ENCODE measurements around the gene UNK.
"Not testable (repeated sequence)": the region's sequence is repeated elsewhere in the genome, so short reads cannot be mapped to it uniquely, and the experiment has no call there.

Gene UNK

DNA sequence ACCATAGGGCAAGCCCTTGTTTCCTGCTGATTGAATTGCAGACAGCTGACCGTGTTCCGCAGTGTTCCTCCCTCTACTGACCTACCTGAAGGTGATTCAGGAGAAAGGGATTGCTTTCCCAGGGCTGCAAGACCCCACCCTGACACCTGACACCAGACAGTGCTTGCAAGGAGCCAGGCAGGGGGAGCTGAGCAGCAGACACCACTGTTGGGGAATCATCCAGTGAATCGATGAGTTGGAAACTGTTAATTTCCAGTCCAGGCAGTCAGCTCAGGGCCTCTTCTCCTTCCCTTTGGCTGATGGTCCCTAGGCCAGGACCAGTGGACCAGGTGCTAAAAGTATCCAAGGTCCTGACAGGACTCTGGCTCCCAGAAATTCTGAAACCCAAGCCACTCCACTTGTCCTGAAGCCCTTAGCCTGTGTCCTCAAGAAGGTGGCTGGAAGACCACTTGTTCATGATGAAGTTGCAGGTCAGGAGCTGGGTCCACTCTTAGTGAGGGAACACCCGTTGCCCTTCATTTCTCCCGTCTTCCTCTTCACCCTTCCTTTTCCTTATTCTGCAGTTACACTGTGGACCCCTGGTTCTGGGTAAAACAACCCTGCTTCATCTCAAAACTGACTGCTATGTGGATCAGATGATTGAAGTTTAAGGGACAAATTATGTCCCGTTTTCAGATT is 9.5 kb upstream of the UNK start:
- no peak for DNase-seq

DNA sequence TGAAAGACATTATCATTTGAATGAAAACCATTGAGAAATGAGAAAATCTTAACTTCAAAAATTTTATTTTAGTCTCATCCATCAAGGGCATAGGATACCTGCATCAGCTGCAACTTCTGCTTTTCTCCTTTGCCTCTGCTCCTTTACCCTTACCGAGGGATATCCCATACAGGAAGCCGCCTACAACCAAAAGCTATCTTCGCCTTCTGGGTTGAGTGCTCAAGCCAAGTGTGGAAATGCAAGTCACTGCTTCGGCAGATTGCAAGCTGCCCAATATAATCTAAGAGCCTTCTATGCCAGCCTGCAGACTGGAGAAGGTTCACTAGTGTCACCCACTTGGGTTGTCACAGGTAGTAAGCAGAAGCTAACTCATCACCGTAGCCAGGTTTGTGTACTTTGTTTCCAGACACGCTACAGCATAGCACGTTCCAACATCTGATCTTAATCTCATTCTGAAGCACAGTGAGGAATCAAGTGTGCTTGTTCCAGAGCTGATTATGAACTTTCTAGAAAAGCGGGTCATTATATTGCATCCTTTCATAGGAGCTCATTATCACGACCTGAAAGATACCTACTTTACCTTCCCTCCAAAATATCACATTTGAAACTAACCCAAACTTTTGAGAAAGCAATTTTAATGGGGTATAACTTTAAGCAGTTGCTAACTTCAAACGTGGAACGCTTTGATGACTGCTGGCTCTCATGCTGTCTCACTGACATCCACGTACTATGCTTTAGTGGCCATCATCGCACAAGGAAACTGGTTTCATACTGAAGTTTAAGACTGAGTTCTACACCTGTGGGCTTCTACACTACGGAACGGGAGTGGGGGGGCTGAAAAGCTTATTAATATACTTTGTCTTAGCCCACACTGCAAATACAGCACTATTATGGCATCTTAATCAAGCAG is 8.0 kb upstream of the UNK start:
- DNase-seq, result no peak

DNA sequence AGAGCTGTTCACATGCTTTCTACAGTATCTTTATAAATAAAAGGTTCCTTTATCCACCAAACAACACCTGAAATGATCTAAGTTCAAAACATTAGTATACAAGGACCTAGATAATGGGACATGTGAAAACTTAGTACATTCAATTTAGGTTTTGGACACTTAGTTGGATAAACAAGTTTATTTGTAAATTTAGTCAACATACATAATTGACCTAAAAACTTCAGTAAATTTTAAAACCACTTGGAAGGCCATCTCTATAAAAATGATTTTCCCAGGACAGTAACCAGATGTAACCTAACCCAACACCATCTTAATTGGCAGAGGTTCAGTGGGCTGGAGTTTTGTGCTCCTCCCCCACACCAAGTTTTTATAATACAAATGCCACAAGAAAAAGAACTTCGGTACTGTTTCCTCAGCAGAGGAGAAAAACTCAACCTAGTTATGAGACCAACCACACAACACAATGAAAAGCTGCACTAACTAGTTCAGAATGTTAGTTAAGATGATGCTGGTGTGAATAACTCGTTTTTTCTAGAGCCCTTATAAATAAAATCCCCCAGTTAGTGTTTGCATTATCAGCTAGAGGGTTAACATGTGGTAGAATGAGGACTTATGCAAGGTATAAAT is 7.2 kb upstream of the UNK start:
- no peak for DNase-seq

DNA sequence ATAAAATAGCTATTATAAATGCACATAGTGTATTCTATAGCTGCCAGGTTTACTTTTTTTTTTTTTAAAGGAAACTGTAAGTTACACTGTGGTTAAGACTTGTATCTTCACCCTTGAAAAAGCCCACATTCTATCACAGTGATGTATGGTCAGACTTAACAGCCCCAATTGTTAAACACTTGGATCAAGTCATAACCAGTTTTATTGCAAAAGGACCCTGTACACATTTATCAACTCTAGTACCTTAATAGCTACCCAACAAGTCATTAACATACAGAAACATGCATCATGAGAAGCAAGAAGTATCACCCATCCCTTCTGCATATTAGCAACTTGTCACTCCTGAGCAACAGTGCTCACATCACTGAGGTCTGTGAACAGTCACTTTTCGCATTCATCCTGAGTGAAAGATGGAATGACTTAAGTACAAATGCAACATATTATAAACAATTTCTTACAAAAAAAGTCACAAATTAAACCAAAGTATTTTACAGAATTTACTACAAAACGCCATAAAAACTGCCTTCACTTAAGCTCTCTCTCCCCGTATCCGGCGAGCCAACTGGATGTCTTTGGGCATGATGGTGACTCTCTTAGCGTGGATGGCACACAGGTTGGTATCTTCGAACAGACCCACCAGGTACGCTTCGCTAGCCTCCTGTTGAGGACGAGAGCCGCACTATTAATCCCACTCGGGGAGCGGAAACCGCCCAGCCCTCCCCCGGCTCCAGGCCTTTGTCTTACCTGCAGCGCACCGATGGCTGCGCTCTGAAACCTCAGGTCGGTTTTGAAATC is 6.3 kb upstream of the UNK start:
- DNase-seq, result not testable (repeated sequence)

DNA sequence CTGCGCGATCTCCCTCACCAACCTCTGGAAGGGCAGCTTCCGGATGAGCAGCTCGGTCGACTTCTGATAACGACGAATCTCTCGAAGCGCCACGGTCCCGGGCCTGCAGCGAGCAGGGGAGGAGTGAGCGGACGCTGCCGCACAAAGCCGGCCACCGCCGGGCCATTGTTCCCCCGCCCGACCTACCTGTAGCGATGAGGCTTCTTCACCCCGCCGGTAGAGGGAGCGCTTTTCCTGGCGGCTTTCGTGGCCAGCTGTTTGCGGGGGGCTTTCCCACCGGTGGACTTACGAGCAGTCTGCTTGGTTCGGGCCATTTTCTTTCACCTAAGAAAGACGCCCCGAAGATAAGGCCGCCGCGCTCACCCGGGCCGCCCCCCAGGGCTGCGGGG is 5.8 kb upstream of the UNK start:
- no peak for DNase-seq

DNA sequence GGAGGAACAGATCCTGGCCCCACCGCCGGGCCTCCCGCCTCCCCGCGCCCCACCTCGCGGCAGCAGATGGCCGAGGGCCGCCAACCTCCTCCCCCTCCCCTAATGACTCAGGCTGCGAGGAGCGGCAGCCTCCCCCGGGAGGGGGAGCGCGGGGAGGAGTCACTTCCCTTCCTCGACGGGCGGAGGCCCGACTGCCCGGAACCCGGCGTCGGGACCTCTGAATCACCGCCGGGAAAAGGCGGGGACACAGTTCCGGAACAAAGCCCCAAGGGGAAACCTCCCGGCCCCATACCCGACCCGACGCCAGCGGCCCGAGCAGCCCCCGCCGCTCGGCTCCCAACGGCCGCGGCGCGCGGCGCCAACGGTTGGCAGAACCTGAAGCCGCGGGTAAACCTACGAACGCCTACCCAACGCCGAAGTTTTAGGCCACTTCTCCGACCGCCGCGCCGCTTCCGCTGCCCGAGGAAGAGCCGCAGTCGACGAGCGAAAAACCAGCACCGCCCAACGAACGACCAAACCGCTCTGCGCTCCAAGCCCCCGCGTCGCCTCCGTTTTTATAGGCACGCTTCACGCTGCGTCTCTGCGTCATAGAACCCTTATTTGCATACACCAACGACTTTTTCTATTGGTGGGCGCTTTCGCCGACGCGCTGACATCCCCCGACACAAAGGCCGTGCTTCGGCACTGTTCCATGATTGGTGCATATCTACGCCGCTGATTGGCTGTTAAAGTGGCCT is 5.2 kb upstream of the UNK start:
- peak; percentile 99 for DNase-seq

DNA sequence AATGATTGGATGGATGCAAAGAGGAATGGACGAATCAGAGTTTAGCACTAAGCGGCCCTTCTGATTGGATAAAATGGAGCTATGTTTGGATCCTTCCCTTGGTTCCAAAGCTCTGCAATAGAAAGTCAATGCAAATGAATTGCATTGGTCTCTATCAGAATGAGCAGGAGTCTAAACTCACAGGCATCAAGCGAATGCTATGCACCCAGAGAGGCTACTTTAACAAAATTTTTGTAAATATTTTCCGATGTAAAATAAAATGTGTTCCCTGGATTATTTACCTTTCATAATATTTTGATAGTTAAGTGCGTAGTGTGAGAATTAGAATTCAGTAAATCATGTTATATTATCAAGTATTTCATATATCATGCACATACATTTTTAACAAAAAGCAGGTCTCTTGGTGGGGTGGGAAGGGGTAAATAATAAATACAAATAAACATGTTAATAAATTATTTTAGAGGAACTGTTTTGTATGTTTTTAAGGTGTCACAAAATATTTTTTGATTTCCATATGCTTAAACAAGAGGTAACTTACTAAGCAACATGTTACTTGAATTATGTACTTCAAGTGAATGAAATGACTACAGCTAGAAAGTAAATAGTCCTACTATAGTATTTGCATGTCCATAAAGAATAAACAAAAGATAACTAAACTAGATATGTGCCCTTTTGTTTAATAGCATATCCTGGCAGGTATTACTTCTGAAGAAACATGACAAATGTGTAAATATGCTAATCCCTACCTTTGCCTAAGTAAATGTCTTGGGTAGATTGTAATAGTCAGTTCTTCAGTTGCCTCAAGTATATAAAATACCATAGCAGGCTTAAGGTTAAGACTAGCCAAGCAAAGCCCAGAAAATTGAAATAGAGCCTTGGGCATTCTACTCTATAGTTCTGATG is 4.4 kb upstream of the UNK start:
- DNase-seq, result no peak

DNA sequence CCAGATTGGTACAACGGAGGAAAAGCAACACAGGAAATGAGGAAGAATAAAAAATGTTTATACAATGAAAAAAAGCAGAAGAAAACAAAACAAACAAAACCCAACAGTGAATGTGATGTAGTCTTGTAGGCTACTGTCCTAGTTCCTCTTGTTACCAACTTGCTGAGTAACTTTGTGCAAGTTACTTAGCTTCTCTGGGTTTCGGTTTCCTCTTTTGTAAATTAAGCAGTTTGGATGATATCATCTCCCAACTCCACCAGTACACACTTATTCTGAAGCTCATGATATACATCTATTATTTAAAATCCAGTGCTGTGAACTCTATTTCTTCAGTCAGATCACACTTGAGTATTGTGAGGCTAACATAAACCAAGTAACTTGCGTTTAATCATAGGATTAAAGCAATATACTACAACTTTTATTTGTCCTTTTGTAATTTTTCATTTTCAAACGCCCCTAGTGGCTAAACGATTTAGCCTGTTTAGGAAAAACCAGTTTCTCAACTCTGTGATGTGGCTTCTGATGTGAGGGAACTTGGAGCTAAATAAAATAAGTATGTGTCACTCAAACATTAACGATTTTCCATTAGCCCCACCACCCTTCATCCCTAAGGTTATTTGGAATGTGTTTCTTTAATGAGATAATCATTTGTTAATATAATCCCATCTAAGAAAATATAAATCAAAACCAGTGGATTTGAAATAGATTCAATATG is 1.4 kb upstream of the UNK start:
- no peak for DNase-seq

DNA sequence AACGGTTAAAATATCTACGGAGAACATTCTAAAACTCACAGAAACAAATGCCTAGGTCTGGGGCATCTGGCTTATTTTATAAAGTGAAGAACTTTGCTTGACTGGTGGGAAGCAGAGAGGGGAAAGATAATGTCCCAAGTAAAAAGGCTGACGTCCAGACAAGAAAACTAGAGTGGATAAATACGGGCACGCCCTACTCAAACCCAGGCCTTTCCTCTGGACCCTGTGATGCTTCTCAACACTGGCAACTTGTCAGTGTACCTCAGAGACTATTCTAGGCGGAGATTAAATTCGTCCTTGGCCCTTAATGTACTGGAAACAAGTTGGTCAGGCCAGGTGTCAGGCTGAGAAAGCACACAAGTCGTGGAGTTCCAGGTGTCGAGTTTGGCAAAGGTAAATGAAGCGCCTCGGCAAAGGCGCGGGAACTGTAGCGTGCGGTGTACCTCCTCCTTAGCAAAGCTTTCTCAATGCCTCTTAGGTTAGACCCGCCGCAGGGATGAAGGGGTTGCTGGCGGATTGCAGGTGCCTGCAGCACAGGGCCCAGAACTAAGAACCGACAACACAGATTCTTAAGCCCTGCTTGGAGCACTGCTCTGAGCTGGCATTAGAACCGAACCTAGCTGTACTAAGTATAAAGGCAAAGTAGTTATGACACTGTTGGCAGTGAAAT is 668 bp upstream of the UNK start:
- DNase-seq, result no peak

DNA sequence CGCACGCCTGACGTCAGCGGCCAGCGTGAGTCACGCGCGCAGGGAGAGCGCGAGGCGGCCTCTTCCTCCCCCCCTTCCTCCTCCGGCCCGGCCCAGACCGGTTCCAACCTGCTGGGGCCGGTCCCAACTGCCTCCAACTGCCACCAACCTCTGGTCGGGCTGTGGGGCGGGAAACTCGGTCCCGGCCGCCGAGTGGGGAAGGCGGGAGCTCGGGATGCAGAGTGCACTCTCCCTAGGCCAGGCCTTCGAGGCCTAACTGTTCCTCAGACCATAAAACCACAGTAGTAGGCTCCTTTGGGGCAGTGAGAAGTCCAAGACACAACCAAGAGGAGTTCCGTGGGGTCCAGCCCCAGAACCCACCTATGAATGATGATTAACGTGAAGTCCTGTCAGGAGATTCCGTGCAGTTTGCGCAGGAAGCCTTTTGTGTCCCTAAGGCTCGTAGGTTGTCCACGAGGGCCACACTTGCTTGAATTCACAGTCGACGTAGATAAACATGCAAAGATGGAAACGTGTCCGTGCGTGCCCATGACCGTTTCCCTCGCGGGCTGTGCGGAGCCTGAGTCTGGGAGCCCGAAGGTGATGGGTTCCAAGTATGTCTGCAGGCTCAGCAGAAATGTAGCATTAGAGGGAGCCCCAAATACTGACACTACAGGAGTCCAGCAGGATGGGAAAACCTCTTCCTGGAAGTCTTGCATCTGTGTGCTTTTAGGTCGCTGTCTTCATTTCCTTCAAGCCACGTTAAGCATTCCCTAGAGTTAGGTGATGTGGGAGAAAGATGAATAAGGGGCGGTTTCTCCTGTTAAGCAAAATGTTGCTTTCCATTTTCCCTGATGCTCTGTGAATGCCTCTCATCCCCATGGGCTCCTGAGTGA is 647 bp downstream of the UNK start:
- peak; percentile 80 for DNase-seq

DNA sequence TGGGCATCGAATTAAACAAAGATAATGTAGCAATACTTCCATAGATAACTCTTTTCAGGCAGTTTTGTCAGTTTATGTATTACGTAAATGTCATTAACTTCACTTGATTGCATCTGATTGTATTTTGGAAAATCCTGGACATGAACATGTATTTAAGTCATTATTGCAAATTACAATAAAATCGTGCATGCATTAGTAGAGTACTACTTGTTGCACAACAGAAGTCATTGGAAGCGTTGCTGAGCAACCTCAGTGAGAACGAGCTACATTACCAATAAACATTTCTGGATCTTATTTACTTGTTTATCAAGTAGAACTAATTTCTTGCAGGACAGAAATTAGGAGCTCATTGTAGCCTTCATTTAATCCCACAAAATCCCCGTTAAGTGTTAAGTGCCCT is 6.6 kb downstream of the UNK start:
- no peak for DNase-seq

DNA sequence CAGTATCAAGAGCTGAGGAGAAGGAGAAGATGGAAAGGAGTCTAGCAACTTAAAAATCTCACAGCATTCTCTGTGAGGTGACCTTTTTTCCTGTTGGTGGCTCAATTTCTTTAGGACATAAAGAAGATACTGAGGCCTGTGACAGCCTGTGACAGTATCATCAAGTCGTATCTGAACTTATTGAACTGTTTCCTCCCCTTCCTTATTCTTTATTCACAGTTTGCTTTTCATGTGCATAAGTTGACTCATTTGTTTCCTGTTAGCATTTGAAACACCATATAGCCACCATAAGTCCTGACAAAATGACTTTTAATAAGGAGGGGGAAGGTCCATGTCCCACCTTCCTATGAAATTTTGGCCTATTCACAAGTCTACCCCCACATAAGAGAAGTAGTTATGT is 8.9 kb downstream of the UNK start:
- no peak for DNase-seq

DNA sequence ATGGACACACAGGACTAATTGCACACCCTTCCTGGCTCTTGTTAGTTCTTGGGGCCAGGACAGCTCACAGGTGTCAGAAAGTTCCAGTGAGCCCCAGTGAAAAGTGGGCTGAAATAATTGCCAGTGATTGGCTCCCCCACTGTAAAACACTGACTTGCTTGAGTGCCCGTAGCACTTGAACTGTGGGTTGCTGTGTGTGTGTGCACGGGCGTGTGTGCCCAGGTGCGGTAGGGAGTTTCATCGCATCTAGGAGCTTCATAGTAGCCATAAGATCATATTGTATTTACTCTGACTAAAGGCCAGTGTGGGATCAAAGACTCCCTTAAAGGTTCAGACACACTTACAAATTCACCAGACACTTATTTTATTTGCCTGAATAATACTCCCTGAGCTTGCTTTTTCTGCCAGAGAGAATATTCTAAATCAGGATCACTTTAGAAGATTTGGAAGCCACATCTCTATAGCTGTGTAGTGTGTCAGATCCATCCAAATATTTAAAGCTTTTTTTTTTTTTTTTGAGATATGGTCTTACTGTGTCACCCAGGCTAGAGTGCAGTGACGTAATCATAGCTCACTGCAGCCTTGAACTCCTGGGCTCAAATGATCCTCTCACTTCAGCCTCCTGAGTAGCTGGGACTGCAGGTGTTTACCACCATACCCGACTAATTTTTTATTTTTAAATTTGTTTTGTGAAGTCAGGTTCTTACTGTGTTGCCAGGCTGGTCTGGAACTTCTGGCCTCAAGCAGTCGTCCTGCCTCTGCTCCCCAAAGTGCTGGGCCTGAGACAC is 11.4 kb downstream of the UNK start:
- DNase-seq, result no peak

DNA sequence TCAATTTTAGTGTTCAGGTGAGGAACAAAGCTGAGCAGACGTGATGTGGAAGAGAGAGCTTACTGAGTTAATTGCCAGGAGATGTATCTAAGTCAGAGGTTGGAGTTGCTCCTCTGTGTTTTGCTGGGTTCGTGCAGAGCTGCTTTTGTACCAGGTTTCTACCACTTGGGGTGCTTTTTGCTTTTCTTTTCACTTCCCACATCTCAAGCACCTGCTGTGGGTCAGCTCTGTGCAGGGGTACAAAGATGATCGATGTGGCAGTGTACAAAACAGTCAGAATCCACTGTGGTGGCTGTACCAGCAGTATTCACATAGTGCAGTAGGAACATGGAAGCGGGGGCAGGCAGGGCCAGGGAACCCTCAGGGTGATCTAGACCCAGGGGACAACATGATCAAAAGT is 14.8 kb downstream of the UNK start:
- no peak for DNase-seq

DNA sequence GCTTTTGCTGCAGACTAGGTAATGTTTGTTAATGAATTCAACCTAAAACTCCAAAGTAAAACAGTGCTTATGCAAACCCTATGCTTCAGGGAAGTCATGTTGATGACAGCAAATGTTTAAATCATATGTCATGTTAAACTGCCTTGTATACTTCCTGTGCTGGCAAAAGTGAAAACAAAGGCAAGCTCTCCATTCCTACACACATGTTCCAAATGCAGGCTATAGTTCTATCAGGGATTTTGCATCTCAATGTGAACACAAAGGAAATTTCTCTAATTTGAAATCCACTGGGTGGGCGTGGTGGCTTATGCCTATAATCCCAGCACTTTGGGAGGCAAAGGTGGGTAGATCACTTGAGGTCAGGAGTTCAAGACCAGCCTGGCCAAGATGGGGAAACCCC is 19.3 kb downstream of the UNK start:
- no peak for DNase-seq

DNA sequence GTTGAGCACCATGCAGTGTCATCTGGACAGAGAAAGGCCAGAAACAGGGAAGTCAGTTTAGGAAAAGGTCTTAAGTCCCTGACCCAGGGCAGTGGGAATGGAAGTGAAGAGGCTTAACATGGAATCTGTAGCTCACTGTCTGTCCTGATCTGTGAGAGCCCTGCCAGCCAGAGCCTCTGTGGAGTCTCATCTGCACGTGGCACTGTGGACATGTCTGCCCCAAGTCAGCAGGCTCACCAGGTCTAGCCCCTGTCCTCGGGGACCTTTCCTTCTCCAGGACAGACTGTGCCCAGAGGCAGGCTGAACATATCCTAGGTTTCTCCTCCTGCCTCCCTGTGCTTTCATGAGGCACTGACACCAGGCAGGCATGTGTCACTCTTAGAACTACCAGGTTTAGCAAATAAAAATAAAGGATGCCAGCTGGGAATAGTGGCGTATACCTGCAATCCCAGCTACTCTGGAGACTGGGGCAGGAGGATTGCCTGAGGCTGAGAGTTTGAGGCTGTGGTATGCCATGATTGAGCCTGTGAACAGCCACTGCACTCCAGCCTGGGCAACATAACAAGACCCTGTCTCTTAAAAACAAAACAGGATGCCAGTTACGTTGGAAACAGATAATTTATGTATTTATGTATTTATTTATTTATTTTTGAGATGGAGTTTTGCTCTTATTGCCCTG is 22.4 kb downstream of the UNK start:
- no peak for DNase-seq

DNA sequence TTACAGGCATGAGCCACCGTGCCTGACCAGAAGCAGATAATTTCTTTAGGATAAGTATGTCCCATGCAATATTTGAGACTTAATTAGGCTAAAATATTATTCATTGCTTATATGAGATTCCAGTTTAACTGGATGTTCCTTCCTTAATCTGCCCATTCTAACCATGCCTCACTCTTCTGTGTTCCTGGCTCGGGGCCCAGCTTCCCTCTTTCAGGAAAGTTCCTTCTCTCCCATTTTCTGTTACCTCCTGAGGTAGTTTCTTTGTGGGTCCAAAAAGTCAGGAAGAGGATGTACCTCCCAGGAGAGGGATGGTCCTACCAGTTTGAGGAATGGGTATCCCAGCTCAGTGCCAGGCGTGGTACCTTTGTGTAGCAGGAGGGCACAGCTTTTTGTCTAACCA is 23.3 kb downstream of the UNK start:
- DNase-seq, result no peak

DNA sequence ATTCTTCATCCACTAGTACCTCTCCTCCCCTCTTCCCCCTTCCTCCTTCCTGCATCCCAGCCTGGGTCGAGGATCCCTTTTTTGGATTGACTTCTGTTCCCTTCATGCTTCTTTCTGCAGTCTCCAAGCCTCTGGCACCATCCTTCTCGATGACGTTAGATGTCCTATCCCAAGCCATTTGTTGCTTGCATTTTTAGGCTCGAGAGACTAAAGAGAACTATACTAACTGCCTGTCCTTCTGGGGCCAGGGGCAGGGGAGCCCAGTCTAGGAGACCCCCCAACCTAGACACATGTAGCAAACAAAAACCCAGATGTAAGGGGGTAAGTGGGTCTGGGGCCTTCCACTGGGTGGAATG is 23.9 kb downstream of the UNK start:
- no peak for DNase-seq

All from DMS 273 treated with DMSO at 0.1 percent for 48 hours (cell line).